Measurements from ENCODE around the gene DLK1. TPM values are rescaled to one million over a fixed set of nuclear protein-coding genes. Genes with fewer than 3 reads are reported as not detected.

The DLK1 gene
- total RNA-seq, 5 donors from 2014 or later (not counting 1 experiment from before 2014, with no cell fraction given), result 1.7 to 2.2 (median 2.2) TPM; not detected in 2

DNA sequence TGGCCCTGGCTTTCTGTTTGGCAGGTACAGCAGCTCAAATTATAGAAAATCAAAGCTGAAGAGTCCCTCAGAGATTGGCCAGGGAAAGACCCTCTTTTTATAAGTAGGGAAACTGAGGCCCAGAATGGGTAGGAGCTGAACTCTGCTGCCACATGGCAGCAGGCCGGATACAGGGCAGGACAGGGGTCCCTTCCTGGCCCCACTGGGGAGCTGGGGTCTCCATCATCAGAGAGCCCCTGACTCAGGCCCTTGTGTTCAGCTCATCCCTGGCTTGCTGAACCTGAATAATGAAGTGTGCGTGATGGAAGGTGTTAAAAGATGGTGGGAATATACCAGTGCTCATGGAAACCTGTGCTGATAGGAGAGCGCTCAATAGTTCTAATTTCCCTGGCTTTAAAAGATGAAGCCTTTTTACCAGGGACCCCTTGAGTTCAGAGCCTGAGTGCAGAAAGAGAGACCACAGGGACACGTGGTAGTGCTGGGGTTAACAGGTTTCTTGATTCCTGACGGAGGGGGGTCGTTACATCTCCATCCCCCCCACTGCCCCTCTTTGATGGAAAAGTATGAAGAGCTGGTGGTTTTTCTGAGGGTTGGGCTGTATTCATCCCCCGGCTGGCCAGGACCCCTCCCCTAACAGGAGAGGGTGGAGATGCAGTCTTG, 4.4 kb downstream of the DLK1 start:
- no peak for DNase-seq
- no peaks in the 10 kb centered on the region for H3K36me3 Mint-ChIP-seq
- POLR2A ChIA-PET, result no interaction called here

DNA sequence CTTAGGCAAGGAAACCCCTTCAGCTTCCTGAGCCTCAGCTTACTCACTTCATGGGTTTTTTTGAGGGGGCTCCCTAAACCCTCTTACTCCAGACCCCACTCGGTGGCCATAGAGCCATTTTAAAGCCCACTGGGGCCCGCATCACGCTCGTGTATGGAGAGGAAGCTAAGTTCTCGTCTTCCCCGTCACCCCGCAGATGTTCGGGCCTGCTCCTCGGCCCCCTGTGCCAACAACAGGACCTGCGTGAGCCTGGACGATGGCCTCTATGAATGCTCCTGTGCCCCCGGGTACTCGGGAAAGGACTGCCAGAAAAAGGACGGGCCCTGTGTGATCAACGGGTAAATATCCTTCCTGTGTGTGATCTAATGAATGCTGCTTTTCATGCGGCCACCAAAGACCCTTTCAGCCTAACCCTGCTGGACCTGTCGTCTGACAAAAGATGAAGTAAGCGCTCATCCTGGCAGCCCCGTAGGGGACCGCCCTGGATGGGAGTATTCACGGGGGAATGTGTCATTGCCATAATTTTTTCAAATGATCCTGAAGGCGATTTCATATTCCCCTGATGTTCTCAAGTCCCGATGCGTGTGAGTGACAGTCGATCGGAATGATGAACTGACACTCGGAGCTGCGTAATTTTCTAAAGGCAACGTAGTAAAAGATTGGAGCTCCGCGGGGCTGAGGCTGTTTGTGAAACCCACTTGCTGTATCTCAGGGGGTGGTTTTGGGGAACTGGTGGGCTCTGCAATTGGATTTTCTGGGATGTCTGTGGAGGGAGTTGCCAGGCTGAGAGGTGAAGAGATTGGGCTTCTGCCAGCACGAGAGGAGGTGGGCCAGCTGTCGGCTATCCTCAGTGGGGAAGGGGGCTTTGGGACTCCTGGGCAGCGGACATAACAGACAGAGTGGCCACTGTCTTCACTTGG, 5.4 kb downstream of the DLK1 start:
- Mint-ChIP-seq H3K9me3 (no peaks in the 10 kb centered on the region), H3K27ac (no peak overlapping the region), H3K36me3 (no peaks in the 10 kb centered on the region), H3K4me3 (no peak overlapping the region), H3K27me3 (peaks cover 17 to 27% of the 10 kb centered on the region in 2 donors), H3K4me1 (peaks cover 0 to 2% (median 0%) of the 10 kb centered on the region in 3 donors)
- ATAC-seq (replicated peaks in 1 of 4), result no peak
- WGBS (ENCODE audit: insufficient coverage), result 92% methylated on average over 26 of the region's 34 CpGs
- H3K9me3 ChIP-seq, result no peaks in the 10 kb centered on the region
- no peak for DNase-seq
- H3K4me3 ChIP-seq (ENCODE audit: control insufficient read depth in 1 of 2, extremely low read depth in 1 of 2, low read length in 1 of 2), result no peak overlapping the region
- ChIA-PET POLR2A (no interaction called here), CTCF (no interaction called here)
- H3K27ac ChIP-seq (ENCODE audit: low read length), result no peak overlapping the region
- H3K36me3 ChIP-seq (ENCODE audit: control insufficient read depth in 2 of 2, extremely low read depth in 1 of 2, insufficient read depth in 1 of 2, low read length in 1 of 2), result no peaks in the 10 kb centered on the region
- peaks cover 0 to 46% of the 10 kb centered on the region in 2 experiments for H3K27me3 ChIP-seq (replicated peaks in 1 of 2; ENCODE audit: control insufficient read depth in 2 of 2, extremely low read depth in 1 of 2, insufficient read depth in 2 of 2, low read length in 1 of 2)
- H3K4me1 ChIP-seq (ENCODE audit: control insufficient read depth in 1 of 2, extremely low read depth in 1 of 2, insufficient read depth in 2 of 2, low read length in 2 of 2), result no peaks in the 10 kb centered on the region

More for the DNA sequence above, 4.4 kb downstream of the DLK1 start:
- peaks cover 0 to 47% of the 10 kb centered on the region in 2 experiments for H3K27me3 ChIP-seq (replicated peaks in 1 of 2; ENCODE audit: control insufficient read depth in 2 of 2, extremely low read depth in 1 of 2, insufficient read depth in 2 of 2, low read length in 1 of 2)
- ATAC-seq (replicated peaks in 1 of 4), result no peak
- Mint-ChIP-seq H3K9me3 (no peaks in the 10 kb centered on the region), H3K27ac (no peak overlapping the region), H3K4me3 (no peak overlapping the region), H3K4me1 (peaks cover 0 to 4% (median 0%) of the 10 kb centered on the region in 3 donors), H3K27me3 (peaks cover 20 to 31% of the 10 kb centered on the region in 2 donors)
- no peak overlapping the region for H3K27ac ChIP-seq (ENCODE audit: low read length)
- CTCF ChIA-PET, result no interaction called here
- H3K36me3 ChIP-seq (ENCODE audit: control insufficient read depth in 2 of 2, extremely low read depth in 1 of 2, insufficient read depth in 1 of 2, low read length in 1 of 2), result no peaks in the 10 kb centered on the region
- H3K9me3 ChIP-seq, result no peaks in the 10 kb centered on the region
- H3K4me1 ChIP-seq (ENCODE audit: control insufficient read depth in 1 of 2, extremely low read depth in 1 of 2, insufficient read depth in 2 of 2, low read length in 2 of 2), result no peaks in the 10 kb centered on the region
- WGBS (ENCODE audit: insufficient coverage), result 93% methylated on average over 2 of the region's 7 CpGs
- H3K4me3 ChIP-seq (ENCODE audit: control insufficient read depth in 1 of 2, extremely low read depth in 1 of 2, low read length in 1 of 2), result no peak overlapping the region

DNA sequence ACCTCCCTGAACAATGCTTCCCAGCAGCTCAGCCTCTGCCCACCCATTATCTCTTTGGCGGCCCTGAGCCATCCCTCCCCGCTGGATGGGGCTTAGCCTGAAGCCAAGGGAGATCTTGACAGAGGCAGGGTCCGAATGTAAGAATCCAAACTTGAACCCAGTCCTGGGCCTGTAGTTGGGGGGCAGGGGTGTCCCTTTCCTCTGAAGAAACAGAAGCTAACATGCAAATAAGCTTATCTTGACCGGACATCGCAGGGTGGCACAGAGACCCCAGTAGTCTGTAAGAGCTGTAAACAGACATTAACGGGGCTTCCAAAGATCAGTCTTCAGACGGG, 6.0 kb downstream of the DLK1 start:
- POLR2A ChIA-PET, result no interaction called here
- H3K4me1 Mint-ChIP-seq, result no peaks in the 10 kb centered on the region

DNA sequence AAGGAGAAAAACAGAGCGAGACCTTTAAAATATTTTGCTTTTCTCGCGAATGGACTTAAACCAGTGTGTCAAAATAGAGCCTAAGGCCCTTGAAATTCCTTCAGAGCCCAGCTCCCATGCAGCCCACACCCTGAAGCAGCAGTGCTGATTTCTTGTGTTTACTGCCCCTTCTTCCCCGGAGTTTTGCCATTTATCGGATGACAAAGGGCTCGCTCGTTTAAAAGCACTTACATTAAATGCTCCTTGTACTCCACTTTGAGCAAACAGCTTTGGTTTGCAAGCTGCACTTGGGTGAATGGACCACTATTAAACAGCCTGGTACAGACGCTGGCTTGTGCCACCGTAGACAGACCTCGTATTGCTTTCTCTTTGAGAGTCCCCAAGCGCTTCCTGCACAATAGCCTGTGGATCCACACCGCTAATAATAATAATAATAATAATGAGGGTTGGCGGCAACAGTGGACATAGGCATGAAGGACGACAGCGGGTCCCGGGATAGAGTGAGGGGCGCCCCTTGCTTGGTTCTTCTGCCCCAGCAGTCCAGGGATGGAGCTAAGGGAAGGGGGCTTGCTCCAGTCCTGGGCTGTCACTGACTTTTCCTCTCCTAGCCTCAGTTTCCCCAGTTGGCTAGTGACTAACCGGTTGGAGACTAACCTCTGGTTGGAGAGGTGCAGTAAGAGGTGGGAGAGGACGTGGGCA, 6.6 kb downstream of the DLK1 start:
- no peak overlapping the region for H3K27ac ChIP-seq (ENCODE audit: low read length)
- Mint-ChIP-seq H3K9me3 (no peaks in the 10 kb centered on the region), H3K27me3 (peaks cover 9 to 21% of the 10 kb centered on the region in 2 donors), H3K36me3 (no peaks in the 10 kb centered on the region), H3K27ac (no peak overlapping the region), H3K4me3 (no peak overlapping the region), H3K4me1 (no peaks in the 10 kb centered on the region)
- 80% methylated on average over 10 of the region's 19 CpGs for WGBS (ENCODE audit: insufficient coverage)
- H3K4me3 ChIP-seq (ENCODE audit: control insufficient read depth in 1 of 2, extremely low read depth in 1 of 2, low read length in 1 of 2), result no peak overlapping the region
- ChIA-PET CTCF (no interaction called here), POLR2A (no interaction called here)
- H3K9me3 ChIP-seq, result no peaks in the 10 kb centered on the region
- peaks cover 0 to 38% of the 10 kb centered on the region in 2 experiments for H3K27me3 ChIP-seq (replicated peaks in 1 of 2; ENCODE audit: control insufficient read depth in 2 of 2, extremely low read depth in 1 of 2, insufficient read depth in 2 of 2, low read length in 1 of 2)
- no peak for ATAC-seq (replicated peaks in 1 of 4)
- DNase-seq, result no peak
- no peaks in the 10 kb centered on the region for H3K4me1 ChIP-seq (ENCODE audit: control insufficient read depth in 1 of 2, extremely low read depth in 1 of 2, insufficient read depth in 2 of 2, low read length in 2 of 2)
- no peaks in the 10 kb centered on the region for H3K36me3 ChIP-seq (ENCODE audit: control insufficient read depth in 2 of 2, extremely low read depth in 1 of 2, insufficient read depth in 1 of 2, low read length in 1 of 2)

More for the DNA sequence above, 6.0 kb downstream of the DLK1 start:
- no peaks in the 10 kb centered on the region for H3K36me3 ChIP-seq (ENCODE audit: control insufficient read depth in 2 of 2, extremely low read depth in 1 of 2, insufficient read depth in 1 of 2, low read length in 1 of 2)
- peaks cover 0 to 43% of the 10 kb centered on the region in 2 experiments for H3K27me3 ChIP-seq (replicated peaks in 1 of 2; ENCODE audit: control insufficient read depth in 2 of 2, extremely low read depth in 1 of 2, insufficient read depth in 2 of 2, low read length in 1 of 2)
- no peak overlapping the region for H3K4me3 ChIP-seq (ENCODE audit: control insufficient read depth in 1 of 2, extremely low read depth in 1 of 2, low read length in 1 of 2)
- no peaks in the 10 kb centered on the region for H3K36me3 Mint-ChIP-seq
- CTCF ChIA-PET, result no interaction called here
- peaks cover 14 to 26% of the 10 kb centered on the region in 2 donors for H3K27me3 Mint-ChIP-seq
- H3K4me1 ChIP-seq (ENCODE audit: control insufficient read depth in 1 of 2, extremely low read depth in 1 of 2, insufficient read depth in 2 of 2, low read length in 2 of 2), result no peaks in the 10 kb centered on the region
- H3K27ac ChIP-seq (ENCODE audit: low read length), result no peak overlapping the region
- no peaks in the 10 kb centered on the region for H3K9me3 Mint-ChIP-seq
- H3K4me3 Mint-ChIP-seq, result no peak overlapping the region
- ATAC-seq (replicated peaks in 1 of 4), result no peak
- no peak for DNase-seq
- WGBS (ENCODE audit: insufficient coverage), result 80% methylated on average over 6 of the region's 7 CpGs
- no peaks in the 10 kb centered on the region for H3K9me3 ChIP-seq
- no peak overlapping the region for H3K27ac Mint-ChIP-seq

DNA sequence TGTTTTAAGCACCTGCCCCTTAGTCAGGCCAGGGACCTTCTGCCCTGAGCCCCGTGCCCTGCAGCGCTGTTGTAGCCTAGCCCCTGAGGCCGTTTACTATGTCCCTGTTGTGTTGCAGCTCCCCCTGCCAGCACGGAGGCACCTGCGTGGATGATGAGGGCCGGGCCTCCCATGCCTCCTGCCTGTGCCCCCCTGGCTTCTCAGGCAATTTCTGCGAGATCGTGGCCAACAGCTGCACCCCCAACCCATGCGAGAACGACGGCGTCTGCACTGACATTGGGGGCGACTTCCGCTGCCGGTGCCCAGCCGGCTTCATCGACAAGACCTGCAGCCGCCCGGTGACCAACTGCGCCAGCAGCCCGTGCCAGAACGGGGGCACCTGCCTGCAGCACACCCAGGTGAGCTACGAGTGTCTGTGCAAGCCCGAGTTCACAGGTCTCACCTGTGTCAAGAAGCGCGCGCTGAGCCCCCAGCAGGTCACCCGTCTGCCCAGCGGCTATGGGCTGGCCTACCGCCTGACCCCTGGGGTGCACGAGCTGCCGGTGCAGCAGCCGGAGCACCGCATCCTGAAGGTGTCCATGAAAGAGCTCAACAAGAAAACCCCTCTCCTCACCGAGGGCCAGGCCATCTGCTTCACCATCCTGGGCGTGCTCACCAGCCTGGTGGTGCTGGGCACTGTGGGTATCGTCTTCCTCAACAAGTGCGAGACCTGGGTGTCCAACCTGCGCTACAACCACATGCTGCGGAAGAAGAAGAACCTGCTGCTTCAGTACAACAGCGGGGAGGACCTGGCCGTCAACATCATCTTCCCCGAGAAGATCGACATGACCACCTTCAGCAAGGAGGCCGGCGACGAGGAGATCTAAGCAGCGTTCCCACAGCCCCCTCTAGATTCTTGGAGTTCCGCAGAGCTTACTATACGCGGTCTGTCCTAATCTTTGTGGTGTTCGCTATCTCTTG, 7.6 kb downstream of the DLK1 start:
- no peak for DNase-seq
- peaks cover 0 to 31% of the 10 kb centered on the region in 2 experiments for H3K27me3 ChIP-seq (replicated peaks in 1 of 2; ENCODE audit: control insufficient read depth in 2 of 2, extremely low read depth in 1 of 2, insufficient read depth in 2 of 2, low read length in 1 of 2)
- CTCF ChIA-PET, result no interaction called here
- H3K4me3 ChIP-seq (ENCODE audit: control insufficient read depth in 1 of 2, extremely low read depth in 1 of 2, low read length in 1 of 2), result no peak overlapping the region
- no peaks in the 10 kb centered on the region for H3K36me3 ChIP-seq (ENCODE audit: control insufficient read depth in 2 of 2, extremely low read depth in 1 of 2, insufficient read depth in 1 of 2, low read length in 1 of 2)
- no peak for ATAC-seq (replicated peaks in 1 of 4)
- WGBS (ENCODE audit: insufficient coverage), result 90% methylated on average over 45 of the region's 52 CpGs
- POLR2A ChIA-PET, result no interaction called here
- H3K27me3 Mint-ChIP-seq, result peaks cover 1 to 18% of the 10 kb centered on the region in 2 donors
- H3K27ac Mint-ChIP-seq, result no peak overlapping the region
- H3K27ac ChIP-seq (ENCODE audit: low read length), result no peak overlapping the region
- no peaks in the 10 kb centered on the region for H3K4me1 Mint-ChIP-seq
- H3K9me3 Mint-ChIP-seq, result no peaks in the 10 kb centered on the region
- H3K9me3 ChIP-seq, result no peaks in the 10 kb centered on the region
- H3K36me3 Mint-ChIP-seq, result no peaks in the 10 kb centered on the region
- H3K4me3 Mint-ChIP-seq, result no peak overlapping the region
- no peaks in the 10 kb centered on the region for H3K4me1 ChIP-seq (ENCODE audit: control insufficient read depth in 1 of 2, extremely low read depth in 1 of 2, insufficient read depth in 2 of 2, low read length in 2 of 2)

DNA sequence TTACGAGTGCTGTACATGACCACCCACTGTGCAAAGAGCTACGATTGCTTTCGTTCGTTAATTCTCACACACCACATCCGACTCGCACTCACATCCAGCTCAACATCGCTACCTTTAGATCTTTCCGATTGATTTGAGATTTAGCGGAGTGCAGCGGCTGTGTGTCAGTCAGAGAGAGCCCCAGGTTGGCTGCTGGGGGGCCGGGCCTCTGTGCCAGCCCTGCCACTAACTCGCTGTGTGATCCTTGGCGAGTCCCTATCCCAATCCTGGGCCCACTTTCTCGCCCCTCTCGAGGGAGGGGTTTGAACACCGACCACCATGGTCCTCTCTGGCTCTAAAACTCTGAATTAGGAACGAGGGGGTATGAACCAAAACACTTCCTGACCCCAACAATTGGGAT, 8.6 kb downstream of the DLK1 start:
- Histone ChIP-seq H3K27me3 (replicated peaks in 1 of 2; ENCODE audit: control insufficient read depth in 2 of 2, extremely low read depth in 1 of 2, insufficient read depth in 2 of 2, low read length in 1 of 2) (peaks cover 0 to 22% of the 10 kb centered on the region in 2 experiments), H3K27ac (ENCODE audit: low read length) (no peak overlapping the region), H3K9me3 (no peaks in the 10 kb centered on the region), H3K4me1 (ENCODE audit: control insufficient read depth in 1 of 2, extremely low read depth in 1 of 2, insufficient read depth in 2 of 2, low read length in 2 of 2) (no peaks in the 10 kb centered on the region), H3K4me3 (ENCODE audit: control insufficient read depth in 1 of 2, extremely low read depth in 1 of 2, low read length in 1 of 2) (no peak overlapping the region), H3K36me3 (ENCODE audit: control insufficient read depth in 2 of 2, extremely low read depth in 1 of 2, insufficient read depth in 1 of 2, low read length in 1 of 2) (no peaks in the 10 kb centered on the region)
- ATAC-seq (replicated peaks in 1 of 4) (no peak), DNase-seq (no peak)
- 87% methylated on average over 11 of the region's 17 CpGs for WGBS (ENCODE audit: insufficient coverage)
- H3K4me3 Mint-ChIP-seq, result no peak overlapping the region
- H3K36me3 Mint-ChIP-seq, result no peaks in the 10 kb centered on the region
- no peak overlapping the region for H3K27ac Mint-ChIP-seq
- peaks cover 0 to 12% of the 10 kb centered on the region in 2 donors for H3K27me3 Mint-ChIP-seq
- no peaks in the 10 kb centered on the region for H3K4me1 Mint-ChIP-seq
- POLR2A ChIA-PET, result no interaction called here
- CTCF ChIA-PET, result no interaction called here
- H3K9me3 Mint-ChIP-seq, result no peaks in the 10 kb centered on the region

All from T-cell (primary cell).